ENCODE data around the gene PLAC8L1.

- no peak for TF ChIP-seq POLR2A (IDR thresholded peaks at IDR 0.05)
- no peak for TF ChIP-seq CTCF (IDR thresholded peaks at IDR 0.05)
Measured at GRCh38 chr5:146078566-146078965, 26.8 kb downstream of the PLAC8L1 start.
